Lung (tissue), 16 donors: ENCODE results near the gene GPR146. TPM values are rescaled to one million over a fixed set of nuclear protein-coding genes. Genes with fewer than 3 reads are reported as not detected.

Experiments used
- ATAC-seq: fragments of 200-7000 bp; cut with Tn5 transposase; one replicate; pipeline ENCODE4 v1.9.1; 2020; ENCODE audit warnings: moderate number of reproducible peaks; ENCODE audit not compliant: insufficient read depth, low FRiP score
- DNase-seq, 3 donors: peaks; one replicate each; pipeline ENCODE4 v3.0.0-alpha.2; 2013 to 2017
- H3K27ac ChIP-seq, 2 donors: one replicate each; pipeline ENCODE4 v1.5.1; 2013; ENCODE audit warnings: mild to moderate bottlenecking in 2 of 2, moderate library complexity in 2 of 2, control low read depth in 1 of 2, inconsistent platforms in 1 of 2, low read depth in 1 of 2, low read length in 1 of 2
- H3K27me3 ChIP-seq, 3 donors: one replicate each; pipeline ENCODE4 v1.5.1; 2013; ENCODE audit warnings: low read length in 2 of 3; ENCODE audit not compliant: control insufficient read depth in 3 of 3, insufficient read depth in 3 of 3
- H3K36me3 ChIP-seq, 4 donors: one replicate each; pipeline ENCODE4 v1.5.1; 2013; ENCODE audit warnings: low read length in 4 of 4, mild to moderate bottlenecking in 1 of 4, moderate library complexity in 1 of 4; ENCODE audit not compliant: control insufficient read depth in 4 of 4, insufficient read depth in 4 of 4
- H3K4me1 ChIP-seq, 5 donors: one replicate each; pipeline ENCODE4 v1.5.1; 2013; ENCODE audit warnings: low read length in 5 of 5, mild to moderate bottlenecking in 2 of 5, moderate library complexity in 1 of 5; ENCODE audit not compliant: control insufficient read depth in 5 of 5, insufficient read depth in 5 of 5
- H3K4me3 ChIP-seq: one replicate; pipeline ENCODE4 v1.5.1; 2013; ENCODE audit warnings: mild to moderate bottlenecking, control low read depth, moderate library complexity
- H3K9ac ChIP-seq, 2 donors: one replicate each; pipeline ENCODE4 v1.5.1; 2013; ENCODE audit warnings: low read length in 2 of 2, control low read depth in 1 of 2; ENCODE audit not compliant: insufficient read depth in 1 of 2
- H3K9me3 ChIP-seq, 4 donors: one replicate each; pipeline ENCODE4 v1.5.1; 2013; ENCODE audit warnings: low read length in 3 of 4, mild to moderate bottlenecking in 1 of 4, moderate library complexity in 1 of 4; ENCODE audit not compliant: control insufficient read depth in 4 of 4, insufficient read depth in 3 of 4
- WGBS, 2 donors: extraction: QIAGEN DNeasy Blood & Tissue Kit; methylation state at CpG; one replicate each; pipeline ENCODE4 v1.1.7; 2013; 5-methylcytosine and 5-hydroxymethylcytosine counted together
- long read RNA-seq, 5 donors: transcript quantifications; one replicate each; lab custom pipeline, GENCODE V29; 2026
- polyA plus RNA-seq, 2 donors: library from polyadenylated mRNA; stranded (reverse); fragments of 200-250 nt; gene quantifications; one replicate each; pipeline ENCODE4 v1.2.1, GENCODE V29; 2013
- total RNA-seq, 2 donors: library from RNA; depleted of rRNA in 1 of 2; stranded (reverse); fragments of >200 nt in 1 of 2; gene quantifications; one replicate each; pipeline ENCODE4 v1.2.1, GENCODE V29; 2014 to 2021
- TF ChIP-seq, protein P1 (sequence below): IDR thresholded peaks from 2 replicates; pipeline ENCODE4 v1.5.1; 2012; ENCODE audit warnings: mild to moderate bottlenecking; ENCODE audit errors: control extremely low read depth, extremely low read depth
- donor health status: control.
- donor health status: control.
- donor health status: Bipolar disorder and iron deficiency.
- donor health status: healthy.
- donor health status: DM: yes; HTN: yes; CAD: no.

The GPR146 gene
- total RNA-seq (10 to 100 TPM; 13.7 to 14.4 TPM), polyA plus RNA-seq (10 to 100 TPM; 13.7 to 27.1 TPM)
- long read RNA-seq, donor 1, partial matches to known transcripts: 0 of 2 reads
- long read RNA-seq, donor 1, other reads (novel, unspliced or antisense): 0 of 2 reads
- long read RNA-seq, donor 2: 0 reads
- long read RNA-seq, donor 3, partial matches to known transcripts: 0 of 4 reads
- long read RNA-seq, donor 3, other reads (novel, unspliced or antisense): 0 of 4 reads
- long read RNA-seq, donor 4: 0 reads
- long read RNA-seq, donor 5, partial matches to known transcripts: 0 of 4 reads
- long read RNA-seq, donor 5, other reads (novel, unspliced or antisense): 0 of 4 reads

DNA sequence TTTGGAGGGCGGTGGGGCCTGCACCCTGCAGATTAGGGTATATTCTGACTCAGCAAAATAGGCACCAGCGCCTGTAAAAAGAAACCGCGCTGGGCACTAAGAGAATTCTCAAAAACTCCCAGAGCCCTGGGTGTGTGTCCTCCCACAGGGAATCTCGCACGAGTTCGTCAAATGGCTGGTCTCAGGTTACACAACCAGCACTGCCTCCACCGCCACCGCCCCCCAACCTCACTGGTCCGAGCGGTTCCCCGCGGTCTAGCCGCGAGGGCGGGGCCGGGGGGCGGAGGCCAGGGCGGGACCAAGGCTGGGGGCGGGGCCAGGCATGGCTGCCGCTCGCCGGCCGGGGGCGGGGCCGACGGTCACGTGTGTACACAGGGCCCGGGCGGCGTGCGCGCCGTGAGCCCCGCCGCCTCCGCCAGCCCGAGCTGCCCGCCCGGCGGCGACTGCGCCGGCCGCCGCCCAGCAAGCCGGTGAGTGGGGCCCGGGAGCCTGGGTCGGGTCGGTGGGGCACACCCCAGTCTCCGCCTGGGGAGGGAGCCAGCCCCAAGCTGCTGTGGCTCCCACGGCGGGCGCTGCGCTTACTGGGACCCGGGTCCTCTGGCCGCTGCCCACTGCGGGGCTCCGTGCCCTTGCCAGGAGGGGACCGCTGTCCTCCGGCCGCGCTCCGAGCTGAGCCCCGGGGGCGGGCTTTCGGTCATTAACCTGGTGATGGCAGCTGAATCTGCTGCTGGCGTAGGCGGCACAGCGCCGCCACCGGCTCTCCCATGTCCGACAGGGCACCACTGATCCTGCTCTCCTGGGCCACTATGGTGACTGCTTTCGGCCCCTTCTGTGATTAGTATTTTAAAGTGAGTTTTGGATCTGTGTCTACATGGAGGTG lies at the start of gene GPR146:
Gene GPR146 (plus strand): TSS at position 358 of the 880 bp plus-strand sequence. CDS start 12,970 bp downstream, outside the sequence.
- ATAC-seq: peak; percentile 99
- H3K4me1 ChIP-seq: peaks cover 0 to 46% (median 22%) of the 10 kb centered on the region in 5 donors

GRCh38 chr7:994592-995308 lies 49.6 kb upstream of the GPR146 start:
- no peak for DNase-seq
- Histone ChIP-seq H3K27ac (no peak overlapping the region), H3K9me3 (no peaks in the 10 kb centered on the region), H3K9ac (no peak overlapping the region), H3K4me1 (peaks cover 0 to 12% (median 0%) of the 10 kb centered on the region in 5 donors), H3K4me3 (no peak overlapping the region), H3K27me3 (no peaks in the 10 kb centered on the region), H3K36me3 (peaks cover 0 to 29% (median 5%) of the 10 kb centered on the region in 4 donors)
- TF ChIP-seq, protein P1, sequence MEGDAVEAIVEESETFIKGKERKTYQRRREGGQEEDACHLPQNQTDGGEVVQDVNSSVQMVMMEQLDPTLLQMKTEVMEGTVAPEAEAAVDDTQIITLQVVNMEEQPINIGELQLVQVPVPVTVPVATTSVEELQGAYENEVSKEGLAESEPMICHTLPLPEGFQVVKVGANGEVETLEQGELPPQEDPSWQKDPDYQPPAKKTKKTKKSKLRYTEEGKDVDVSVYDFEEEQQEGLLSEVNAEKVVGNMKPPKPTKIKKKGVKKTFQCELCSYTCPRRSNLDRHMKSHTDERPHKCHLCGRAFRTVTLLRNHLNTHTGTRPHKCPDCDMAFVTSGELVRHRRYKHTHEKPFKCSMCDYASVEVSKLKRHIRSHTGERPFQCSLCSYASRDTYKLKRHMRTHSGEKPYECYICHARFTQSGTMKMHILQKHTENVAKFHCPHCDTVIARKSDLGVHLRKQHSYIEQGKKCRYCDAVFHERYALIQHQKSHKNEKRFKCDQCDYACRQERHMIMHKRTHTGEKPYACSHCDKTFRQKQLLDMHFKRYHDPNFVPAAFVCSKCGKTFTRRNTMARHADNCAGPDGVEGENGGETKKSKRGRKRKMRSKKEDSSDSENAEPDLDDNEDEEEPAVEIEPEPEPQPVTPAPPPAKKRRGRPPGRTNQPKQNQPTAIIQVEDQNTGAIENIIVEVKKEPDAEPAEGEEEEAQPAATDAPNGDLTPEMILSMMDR: no peak
- 78 to 85% methylated on average over 28 of the region's 28 CpGs for WGBS, 2 donors
- no peak for ATAC-seq

More for the DNA sequence above, at the start of gene GPR146:
- H3K9me3 ChIP-seq: no peaks in the 10 kb centered on the region
- TF ChIP-seq, protein P1: peak; percentile 39
- H3K27me3 ChIP-seq: no peaks in the 10 kb centered on the region
- peak; percentile 97 to 98 (median 98) for DNase-seq
- WGBS, 2 donors: 0 to 1% methylated on average over 55 to 74 of the region's 74 CpGs
- H3K36me3 ChIP-seq: no peaks in the 10 kb centered on the region
- peak within 1 kb of the TSS; percentile 84 to 94 for H3K27ac ChIP-seq
- H3K4me3 ChIP-seq: peak within 1 kb of the TSS; percentile 63
- H3K9ac ChIP-seq: peak within 1 kb of the TSS in 1 of 2 donors; percentile 54

DNA sequence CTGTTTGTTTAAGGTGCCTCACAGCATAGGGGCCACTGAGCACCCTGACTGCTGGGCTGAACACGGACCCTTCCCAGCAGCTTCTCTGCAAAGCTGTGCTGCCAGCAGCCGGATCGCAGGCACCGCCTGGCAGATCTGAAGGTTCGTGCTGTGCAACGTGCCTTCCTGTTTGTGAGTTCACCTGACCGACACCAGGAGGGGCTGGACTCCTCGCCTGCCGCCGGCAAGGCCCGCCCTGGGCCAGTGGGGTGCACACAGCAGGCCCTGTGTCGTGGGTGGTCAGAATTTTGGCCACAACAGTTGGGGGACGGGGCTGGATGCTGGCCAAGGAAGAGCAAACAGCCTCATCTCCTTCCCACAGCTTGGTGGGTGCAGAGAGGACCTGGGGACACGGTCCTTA lies 48.8 kb upstream of the GPR146 start:
- TF ChIP-seq, protein P1: no peak
- no peaks in the 10 kb centered on the region for H3K9me3 ChIP-seq
- peaks cover 0 to 10% (median 0%) of the 10 kb centered on the region in 5 donors for H3K4me1 ChIP-seq
- DNase-seq (no peak), ATAC-seq (no peak)
- H3K27me3 ChIP-seq: no peaks in the 10 kb centered on the region
- H3K4me3 ChIP-seq: no peak overlapping the region
- H3K9ac ChIP-seq: no peak overlapping the region
- no peak overlapping the region for H3K27ac ChIP-seq
- WGBS, 2 donors: 92% methylated on average over 14 of the region's 14 CpGs
- H3K36me3 ChIP-seq: peaks cover 0 to 34% (median 5%) of the 10 kb centered on the region in 4 donors
